Measurements from ENCODE around the gene POGK. TPM values are rescaled to one million over a fixed set of nuclear protein-coding genes. Genes with fewer than 3 reads are reported as not detected.

POGK gene
- total and polyA plus RNA-seq, 9 of the 15 experiments (the other 6 are each of a cell fraction or from before 2014, with no cell fraction given) = 6.1 to 44.5 (median 24.3) TPM

- DNase-seq (ENCODE audit: extremely low read depth in 1 of 4, low spot score in 3 of 4) (no peak), ATAC-seq (no peak), FAIRE-seq (no peak)
- peaks cover 0 to 4% of the 10 kb centered on the region in 2 experiments; a peak in 1 of 5 replicates for H3K4me1 ChIP-seq (replicated peaks in 1 of 2; ENCODE audit: control insufficient read depth in 2 of 2, insufficient read depth in 2 of 2, low read length in 2 of 2)
- in situ Hi-C loops (cut with MboI) (no loop called here), intact Hi-C loops (cut with micrococcal nuclease) (no loop called here)
- no peak overlapping the region for H3K9ac ChIP-seq (ENCODE audit: insufficient read depth in 1 of 2, low read depth in 2 of 2, low read length in 2 of 2)
- H4K20me1 ChIP-seq (replicated peaks; ENCODE audit: control insufficient read depth, insufficient read depth, low read length) = no peaks in the 10 kb centered on the region
- POLR2A ChIA-PET = interaction anchor here (1.1 kb wide), 1 partner anchor 9 kb away, joined by 3 read pairs; no protein-coding TSS in a partner anchor
- H3K4me3 ChIP-seq = no peak overlapping the region
- H3K9me3 ChIP-seq (replicated peaks; ENCODE audit: control insufficient read depth, insufficient read depth, low read depth, low read length) = no peaks in the 10 kb centered on the region
- WGBS (ENCODE audit: insufficient coverage, low coverage, missing lambda C conversion rate) = 0% methylated on average over 2 of the region's 2 CpGs
- H3K36me3 ChIP-seq (ENCODE audit: control insufficient read depth, insufficient read depth, low read length) = no peaks in the 10 kb centered on the region
- no peak overlapping the region for H3K27ac ChIP-seq (ENCODE audit: extremely low read depth, low read depth, low read length)
- H3K79me2 ChIP-seq (ENCODE audit: control insufficient read depth, insufficient read depth, low read length) = no peaks in the 10 kb centered on the region
- TF ChIP-seq ZNF830 (CRISPR knock-in tag; IDR thresholded peaks at IDR 0.05) (no peak), FOXP1 (CRISPR knock-in tag; IDR thresholded peaks at IDR 0.05) (no peak), XRCC3 (IDR thresholded peaks at IDR 0.05) (no peak), ZNF639 (CRISPR knock-in tag; conservative IDR thresholded peaks at IDR 0.05 in 1 of 2, IDR thresholded peaks at IDR 0.05 in 1 of 2) (no peak), ZBTB33 (CRISPR knock-in tag; IDR thresholded peaks at IDR 0.05) (no peak), U2AF2 (optimal IDR thresholded peaks at IDR 0.05; ENCODE audit: low read depth, low read length) (no peak), ARID2 (IDR thresholded peaks at IDR 0.05) (no peak), ASH1L (IDR thresholded peaks at IDR 0.05; ENCODE audit: borderline replicate concordance, low read depth, partially characterized antibody) (no peak), FIP1L1 (IDR thresholded peaks at IDR 0.05; ENCODE audit: low read depth, low read length, poor library complexity, severe bottlenecking) (no peak)
- H2AFZ ChIP-seq (ENCODE audit: low read depth, low read length) = no peak overlapping the region
- CTCF ChIA-PET (ENCODE audit: low intra/inter-chr PET ratio) = no interaction called here
- no TSS peak for BruUV-seq (replicated peaks)
- peaks cover 0 to 4% of the 10 kb centered on the region in 2 experiments; a peak in 2 of 5 replicates for H3K27me3 ChIP-seq (ENCODE audit: control insufficient read depth in 2 of 2, insufficient read depth in 2 of 2, low read length in 2 of 2)
- H3K9me1 ChIP-seq (ENCODE audit: control insufficient read depth, insufficient read depth, low read length) = no peaks in the 10 kb centered on the region
- no peak overlapping the region for H3K4me2 ChIP-seq (ENCODE audit: insufficient read depth, low read length)
Observed at GRCh38 chr1:166814611-166815010, 24.7 kb upstream of the POGK start.
